KBM-7 (cell line): ENCODE data around the gene FOXI3.

Source experiments
- DNase-seq: peaks from one replicate; pipeline ENCODE4 v3.0.0-alpha.2; 2015
- in situ Hi-C: fragments of 300-500 bp; cut with MboI; formaldehyde crosslinking; loops from 2 replicates; pipeline ENCODE4 v1.14.3; 2020; ENCODE audit warnings: low sequenced_read_pairs, low pct_unique_long_range_greater_than_20kb, mixed read lengths

Gene FOXI3

DNA sequence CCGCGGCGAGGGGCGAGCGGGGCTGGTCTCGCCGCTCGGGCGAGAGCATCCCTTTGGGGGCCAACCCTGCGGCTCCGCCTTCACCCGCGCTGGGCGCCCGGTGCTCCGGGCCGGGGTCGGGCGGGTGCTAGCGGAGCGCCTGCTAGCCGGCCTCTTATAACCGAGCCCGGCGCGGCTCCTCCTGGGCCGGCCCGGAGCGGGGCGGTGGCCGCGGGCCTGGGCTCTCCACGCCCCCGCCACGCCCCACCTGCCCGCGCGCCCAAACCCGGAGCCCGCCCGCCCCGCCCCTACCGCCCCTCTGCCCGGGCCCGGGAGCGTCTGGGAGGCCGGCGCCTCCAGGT lies at the start of gene FOXI3:
FOXI3 (minus strand) TSS at position 129 of the 341 bp plus-strand sequence. CDS start 158 bp downstream, outside the sequence.
- in situ Hi-C loops: no loop called here
- no peak for DNase-seq

DNA sequence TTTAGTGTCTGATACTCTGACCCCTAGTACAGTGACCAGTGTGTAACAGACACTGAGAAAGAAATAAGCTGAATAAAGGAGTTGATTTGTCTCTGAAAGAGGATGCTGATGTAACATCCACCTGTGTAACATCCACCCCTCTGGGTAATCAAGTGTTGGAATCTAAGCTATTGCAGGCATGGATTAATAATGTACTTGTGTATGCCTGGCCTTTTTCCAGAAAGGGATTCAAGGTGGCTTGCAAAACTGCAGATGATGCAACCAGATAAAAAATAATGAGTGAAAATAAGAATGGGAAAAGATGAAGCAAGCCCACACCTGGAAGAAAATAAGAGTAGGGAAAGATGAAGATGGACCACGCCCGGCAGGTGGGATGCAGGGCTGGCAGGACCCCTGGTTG lies 48.2 kb upstream of the FOXI3 start:
- in situ Hi-C loops: no loop called here
- DNase-seq: no peak

DNA sequence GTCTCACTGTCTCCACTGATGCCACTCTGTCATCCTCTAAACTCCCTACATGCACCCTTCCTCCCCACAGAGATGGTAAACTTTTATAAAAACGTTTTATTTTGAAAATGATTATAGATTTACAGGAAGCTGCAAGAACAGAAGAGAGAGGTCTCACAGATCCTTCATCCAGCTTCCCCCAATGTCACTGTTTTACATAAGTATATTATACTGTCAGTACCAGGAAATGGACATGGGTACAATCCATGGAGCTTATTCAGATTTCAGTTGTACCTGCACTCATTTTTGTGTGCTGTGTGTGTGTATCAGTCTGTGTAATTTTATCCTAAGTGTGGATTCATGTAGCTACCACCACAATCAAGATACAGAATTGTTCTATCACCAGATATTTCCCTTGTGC lies 46.7 kb upstream of the FOXI3 start:
- no peak for DNase-seq
- in situ Hi-C loops: no loop called here

DNA sequence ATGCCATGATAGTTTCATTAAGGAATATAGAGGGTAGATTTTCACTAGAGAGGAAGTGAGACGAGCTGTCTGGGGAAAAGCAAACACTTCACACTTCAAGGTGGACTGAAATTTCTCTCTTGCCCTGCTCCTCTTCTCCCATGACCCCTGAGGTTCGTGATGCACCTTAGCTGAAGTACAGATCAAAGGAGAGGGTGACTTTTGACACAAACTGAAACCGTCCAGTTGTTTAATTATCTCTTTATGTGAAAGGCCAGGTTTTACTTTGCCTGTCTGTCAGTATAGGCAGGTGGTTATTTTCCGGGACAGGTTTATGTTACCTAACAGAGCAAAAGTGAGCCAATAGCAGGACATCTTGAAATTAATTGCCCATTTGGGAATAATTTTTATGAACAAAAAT lies 41.0 kb upstream of the FOXI3 start:
- no peak for DNase-seq

DNA sequence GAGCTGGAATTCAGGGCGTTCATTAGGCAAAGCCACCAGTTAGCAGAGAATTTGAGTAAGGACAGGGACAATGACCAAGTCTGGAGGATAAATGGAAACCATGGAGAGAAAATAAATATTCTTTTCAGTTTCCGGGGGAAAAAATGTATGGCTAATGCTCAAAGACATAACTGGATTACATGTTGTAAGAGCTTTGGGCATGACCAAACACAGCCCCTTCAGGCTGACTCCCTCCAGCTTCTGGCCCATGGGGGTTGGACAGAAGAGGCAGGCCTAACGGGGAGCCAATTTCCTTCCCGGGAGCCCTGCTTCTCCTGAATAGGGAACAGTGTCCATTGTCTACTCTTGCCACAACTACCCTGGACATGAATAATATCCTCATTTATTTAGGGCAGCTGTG lies 39.5 kb upstream of the FOXI3 start:
- DNase-seq: no peak
- in situ Hi-C loops: no loop called here

More for the DNA sequence above, 41.0 kb upstream of the FOXI3 start:
- in situ Hi-C loops: no loop called here

DNA sequence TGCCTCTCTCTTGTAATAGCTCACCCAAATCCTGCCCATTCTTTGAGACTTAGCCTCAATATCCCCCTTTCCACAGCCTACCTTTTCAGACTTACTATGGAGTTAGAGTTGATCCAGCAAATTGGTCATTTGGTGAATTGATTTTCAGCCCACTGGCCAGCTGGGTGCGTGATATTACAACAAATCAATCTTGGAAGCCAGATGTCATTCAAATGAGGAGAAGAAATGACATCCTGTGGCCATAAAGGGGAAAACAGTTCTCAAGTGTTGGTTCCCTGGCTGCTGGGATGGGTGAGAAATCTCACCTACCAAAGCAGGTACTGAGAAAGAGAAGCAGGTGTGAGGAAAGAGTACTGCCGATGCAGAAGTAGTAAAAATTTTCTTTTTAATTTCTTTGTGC lies 36.7 kb upstream of the FOXI3 start:
- in situ Hi-C loops: no loop called here
- no peak for DNase-seq

DNA sequence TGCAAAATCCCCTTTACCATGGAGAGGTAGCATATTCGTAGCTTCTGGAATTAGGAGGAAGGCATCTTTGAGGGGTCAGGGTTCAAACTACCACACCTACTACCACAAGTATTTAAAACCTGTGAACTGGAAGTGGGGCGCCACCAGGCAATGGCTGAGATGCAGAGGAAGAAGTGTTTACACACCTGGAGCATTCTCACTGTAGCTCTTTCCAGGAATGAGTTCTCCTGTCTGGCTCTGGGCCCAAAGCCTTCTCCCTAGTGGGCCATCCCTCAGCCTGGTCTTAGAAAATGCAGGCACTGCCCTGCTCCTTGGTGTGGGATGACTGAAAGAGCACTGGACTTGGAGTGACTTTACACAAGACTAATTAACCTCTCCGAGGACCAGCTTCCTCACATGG lies 30.7 kb upstream of the FOXI3 start:
- DNase-seq: no peak
- in situ Hi-C loops: no loop called here

DNA sequence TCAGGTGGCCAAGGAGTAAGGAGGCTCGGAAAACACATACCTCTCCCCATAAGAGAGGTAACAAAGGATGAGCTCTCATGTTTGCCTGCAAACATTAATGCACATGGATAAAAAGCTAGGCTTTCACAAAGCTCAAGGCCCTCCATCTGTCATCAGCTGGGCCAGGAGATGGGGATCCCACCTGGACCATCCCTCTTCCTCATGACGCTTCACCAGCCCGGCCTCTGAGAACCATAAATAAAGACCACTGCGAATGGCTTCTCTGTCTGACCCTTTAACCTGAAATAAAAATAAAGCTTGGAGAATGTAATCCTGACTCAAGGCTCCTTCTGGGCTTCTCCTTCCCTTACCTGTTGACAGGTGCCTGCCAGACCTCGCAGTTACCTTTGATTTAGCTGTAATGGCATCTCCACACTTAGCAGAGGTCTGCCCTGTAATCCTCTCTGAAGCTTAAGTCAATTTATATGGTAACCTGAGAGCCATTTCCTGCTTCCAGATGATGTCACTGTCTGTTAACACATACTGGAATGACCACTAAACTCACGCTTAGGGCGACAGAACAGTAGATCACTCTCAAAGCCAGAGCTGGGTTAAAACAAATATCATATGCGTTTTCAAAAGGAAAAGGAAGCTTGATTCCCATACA lies 29.3 kb upstream of the FOXI3 start:
- no peak for DNase-seq
- in situ Hi-C loops: no loop called here

DNA sequence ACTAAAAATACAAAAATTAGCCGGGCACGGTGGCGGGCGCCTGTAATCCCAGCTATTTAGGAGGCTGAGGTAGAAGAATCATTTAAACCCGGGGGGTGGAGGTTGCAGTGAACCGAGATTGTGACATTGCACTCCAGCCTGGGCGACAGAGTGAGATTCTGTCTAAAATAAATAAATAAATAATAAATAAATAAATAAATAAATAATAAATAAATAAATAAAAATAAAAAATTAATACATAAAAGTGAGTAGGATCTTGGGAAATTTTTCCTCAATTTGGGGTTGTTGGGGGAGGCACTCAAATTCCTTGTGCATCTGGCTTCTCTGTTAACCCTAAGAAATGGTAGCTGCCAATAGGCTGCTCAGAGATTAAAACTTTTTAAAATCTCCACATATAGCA lies 20.3 kb upstream of the FOXI3 start:
- in situ Hi-C loops: no loop called here
- no peak for DNase-seq

DNA sequence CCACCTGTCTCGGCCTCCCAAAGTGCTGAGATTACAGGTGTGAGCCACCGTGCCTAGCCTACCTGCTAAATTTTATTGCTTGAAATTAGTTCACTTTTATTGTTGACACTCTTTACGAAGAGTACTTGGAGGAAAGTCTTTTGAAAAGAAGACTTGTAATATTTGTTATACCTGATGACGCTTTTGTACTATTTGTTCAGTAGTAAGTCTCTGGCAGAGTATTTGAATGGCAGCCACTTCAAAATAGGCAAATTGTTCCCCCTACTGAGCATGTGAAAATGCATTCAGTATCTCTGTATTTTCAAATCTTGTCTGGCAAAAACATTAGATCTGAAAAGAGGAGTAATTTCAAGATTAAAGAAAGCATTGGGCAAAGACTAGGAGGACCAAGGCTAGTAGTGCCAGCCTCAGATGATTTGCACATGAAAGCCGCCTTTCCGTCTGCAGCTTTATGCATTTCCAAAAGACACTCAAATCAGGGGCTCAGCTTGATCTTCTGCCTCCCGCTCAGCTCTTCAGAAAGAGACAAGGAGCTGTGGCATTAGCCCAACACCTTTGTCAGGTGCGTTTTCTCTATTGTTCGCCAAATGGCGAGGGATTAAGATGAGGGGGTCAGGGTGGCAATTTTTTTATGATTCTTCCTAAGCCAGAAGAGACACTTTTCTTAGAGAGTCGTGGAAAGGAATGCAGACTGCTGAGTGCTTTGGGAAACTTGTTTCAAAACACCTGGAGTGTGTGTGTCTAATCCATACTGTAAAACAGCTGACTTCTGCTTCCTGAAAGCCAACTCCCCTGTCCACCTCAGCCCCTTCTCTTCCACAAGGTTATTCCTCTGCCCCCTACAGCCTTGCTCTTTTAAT lies 18.8 kb upstream of the FOXI3 start:
- DNase-seq: no peak
- in situ Hi-C loops: no loop called here

DNA sequence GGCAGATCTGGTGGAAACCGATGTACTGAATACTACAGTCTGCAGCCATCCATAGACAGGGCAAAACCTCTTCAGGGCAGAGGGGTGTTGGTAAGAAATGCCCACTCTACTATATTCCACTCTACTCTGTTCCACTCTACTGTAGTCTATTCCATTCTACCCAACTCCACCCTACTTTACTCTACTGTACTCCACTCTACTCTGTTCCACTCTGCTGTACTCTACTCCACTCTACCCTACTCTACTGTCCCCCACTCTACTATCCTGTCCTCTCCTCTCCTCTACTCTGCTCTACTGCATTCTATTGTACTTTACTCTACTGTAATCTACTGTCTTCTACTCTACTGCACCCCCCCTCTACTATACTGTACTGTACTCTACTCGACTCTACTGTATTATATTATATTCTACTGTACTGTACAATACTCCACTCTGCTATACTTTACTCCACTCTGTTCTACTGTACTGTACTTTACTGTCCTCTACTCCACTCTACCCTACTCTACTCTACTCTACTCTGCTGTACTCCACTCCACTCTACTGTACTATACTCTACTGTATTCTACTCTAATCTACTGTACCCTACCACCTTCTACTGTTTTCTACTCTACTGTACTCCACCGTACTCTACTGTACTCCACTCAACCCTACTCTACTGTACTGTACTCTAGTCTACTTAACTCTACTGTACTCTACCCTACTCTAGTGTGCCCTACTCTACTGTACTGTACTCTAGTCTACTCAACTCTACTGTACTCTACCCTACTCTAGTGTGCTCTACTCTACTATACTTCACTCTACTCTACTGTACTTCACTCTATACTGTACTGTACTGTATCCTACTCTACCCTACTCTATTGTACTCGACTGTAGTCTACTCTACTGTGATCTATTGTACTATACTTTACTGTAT lies 17.0 kb upstream of the FOXI3 start:
- no peak for DNase-seq
- in situ Hi-C loops: no loop called here

DNA sequence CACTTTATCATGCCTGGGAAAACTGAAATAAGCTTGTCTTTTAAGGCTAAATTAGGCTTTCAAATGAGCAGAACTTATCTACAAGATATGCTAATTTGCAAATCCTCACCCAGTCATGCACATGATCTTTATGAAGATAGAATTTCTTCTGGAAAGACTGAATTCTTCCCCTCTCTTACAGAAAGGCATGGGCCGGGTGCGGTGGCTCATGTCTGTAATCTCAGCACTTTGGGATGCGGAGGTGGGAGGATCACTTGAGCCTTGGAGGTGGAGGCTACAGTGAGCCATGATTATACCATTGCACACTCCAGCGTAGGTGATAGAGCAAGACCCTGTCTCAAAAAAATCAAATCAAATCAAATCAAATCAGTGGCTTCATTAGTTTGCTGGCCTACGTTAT lies 11.7 kb upstream of the FOXI3 start:
- in situ Hi-C loops: no loop called here
- DNase-seq: no peak

DNA sequence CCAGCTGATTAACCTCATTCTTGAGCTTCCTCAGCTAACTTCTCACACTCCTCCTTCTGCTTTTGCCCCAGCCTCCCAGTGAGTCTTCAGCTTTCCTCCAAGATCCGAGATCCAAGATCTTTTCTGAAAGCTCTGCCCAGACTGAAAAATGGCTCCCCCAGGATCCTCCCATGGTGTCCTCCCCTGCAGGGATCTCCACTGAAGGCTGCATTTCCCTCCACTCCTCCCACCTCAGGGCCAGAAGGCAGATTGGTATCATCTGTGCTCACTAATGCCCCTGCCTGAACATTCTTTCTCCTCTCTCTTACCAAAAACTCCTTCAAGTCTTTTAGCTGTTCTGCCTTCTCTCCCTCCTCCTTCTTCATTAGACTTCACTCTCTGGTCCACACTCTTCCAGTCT lies 6.1 kb upstream of the FOXI3 start:
- in situ Hi-C loops: no loop called here
- DNase-seq: no peak

DNA sequence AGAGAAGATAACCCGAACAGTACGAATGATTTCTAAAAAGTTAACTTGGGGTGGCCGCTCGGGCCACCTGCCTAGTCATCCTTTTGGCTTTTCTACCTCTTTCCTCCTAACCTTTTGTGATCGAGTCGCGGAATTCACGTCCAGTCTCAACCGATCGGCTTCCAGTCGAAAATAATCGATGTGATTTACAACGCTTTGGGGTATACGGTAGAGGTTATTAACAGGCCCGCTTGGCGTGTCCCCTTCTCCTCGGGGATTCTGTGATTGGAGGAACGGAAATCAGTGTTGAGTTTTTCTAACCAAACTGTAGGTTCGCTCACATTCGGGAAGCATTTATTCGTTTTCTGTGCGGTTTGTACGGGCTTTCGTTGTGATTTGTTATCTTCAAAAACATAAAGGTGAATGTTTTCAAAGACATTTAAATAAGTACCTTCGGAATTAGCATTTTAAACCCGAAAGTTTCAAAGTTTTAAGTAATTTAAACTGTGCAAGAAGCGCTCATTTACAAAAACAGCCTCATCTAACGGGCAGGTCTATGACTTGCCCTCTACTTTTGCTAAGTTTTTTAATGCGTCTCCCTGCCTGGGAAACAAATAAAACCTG lies 588 bp upstream of the FOXI3 start:
- DNase-seq: peak; percentile 14
- in situ Hi-C loops: no loop called here

DNA sequence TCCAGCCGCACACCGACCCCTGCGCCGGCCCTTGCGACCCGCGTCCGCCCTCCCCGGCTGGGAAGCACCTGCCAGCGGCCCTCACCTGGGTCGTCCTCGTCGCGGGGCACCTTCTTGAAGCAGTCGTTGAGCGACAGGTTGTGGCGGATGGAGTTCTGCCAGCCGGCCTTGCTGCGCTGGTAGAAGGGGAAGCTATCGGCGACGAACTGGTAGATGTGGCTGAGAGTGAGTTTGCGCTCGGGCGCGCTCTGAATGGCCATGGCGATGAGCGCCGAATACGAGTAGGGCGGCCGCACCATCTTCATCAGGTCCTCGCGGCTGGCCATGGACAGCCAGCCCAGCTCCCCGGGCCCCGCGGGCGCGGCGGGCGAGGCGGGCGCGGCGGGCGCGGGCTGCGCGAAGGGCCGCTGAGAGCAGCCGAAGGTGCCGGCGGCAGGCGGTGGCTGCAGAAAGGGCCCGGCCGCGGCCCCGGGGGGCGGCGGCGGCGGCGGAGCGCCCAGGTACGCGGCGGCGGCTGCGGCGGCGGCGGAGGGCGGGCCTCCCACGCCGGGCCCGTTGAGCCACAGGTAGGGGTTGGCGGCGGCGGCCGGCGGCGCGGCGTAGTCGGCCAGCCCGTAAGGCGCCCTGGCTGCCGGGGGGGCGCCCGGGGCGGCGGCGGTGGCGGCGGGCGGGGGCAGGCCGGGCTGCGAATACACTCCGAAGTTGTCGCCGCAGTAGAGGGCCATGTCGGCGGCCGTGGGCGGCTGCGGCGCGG lies 505 bp downstream of the FOXI3 start:
- in situ Hi-C loops: no loop called here

DNA sequence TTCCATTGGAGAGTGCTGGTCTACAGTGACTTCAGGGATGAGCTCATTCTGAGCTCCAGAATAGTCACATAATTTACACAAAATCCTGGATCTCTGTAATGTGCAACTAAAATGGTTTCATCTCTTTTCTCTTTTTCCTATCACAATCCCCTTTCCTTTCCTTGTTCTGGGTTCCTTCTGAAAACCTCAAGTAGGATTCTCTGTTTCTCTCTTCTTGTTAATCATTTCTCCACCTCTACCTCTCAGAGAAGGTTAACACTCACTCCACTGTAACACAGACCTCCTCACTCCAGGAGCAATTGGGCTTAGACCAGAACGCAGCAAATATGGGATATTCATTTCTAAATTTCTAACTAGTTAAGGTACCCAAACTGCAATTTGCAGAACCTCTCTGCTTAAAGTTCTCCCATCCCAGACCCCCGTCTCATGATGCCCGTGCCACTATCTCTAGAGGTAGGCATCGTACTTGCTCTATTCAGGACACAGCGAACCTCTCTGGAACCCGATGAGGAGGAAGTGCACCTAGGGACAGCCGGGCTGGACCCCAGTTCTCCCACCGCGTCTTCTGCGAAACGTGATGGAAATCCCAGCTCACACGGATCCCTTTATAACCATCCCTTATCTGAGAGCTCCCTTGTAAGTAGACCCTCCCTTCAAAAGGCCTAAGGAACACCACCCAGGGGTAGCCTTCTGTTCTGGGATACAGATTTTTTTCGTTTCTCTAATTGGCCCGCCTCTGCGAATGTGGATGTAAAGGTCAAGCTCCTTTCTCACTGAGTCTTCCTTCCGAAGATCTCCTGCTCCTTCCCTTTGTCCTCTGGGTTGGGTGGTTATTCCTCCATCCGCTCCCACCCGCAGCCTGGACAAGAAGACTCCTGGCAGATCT lies 1.3 kb downstream of the FOXI3 start:
- in situ Hi-C loops: no loop called here
- no peak for DNase-seq

More for the DNA sequence above, 505 bp downstream of the FOXI3 start:
- peak; percentile 9 for DNase-seq

DNA sequence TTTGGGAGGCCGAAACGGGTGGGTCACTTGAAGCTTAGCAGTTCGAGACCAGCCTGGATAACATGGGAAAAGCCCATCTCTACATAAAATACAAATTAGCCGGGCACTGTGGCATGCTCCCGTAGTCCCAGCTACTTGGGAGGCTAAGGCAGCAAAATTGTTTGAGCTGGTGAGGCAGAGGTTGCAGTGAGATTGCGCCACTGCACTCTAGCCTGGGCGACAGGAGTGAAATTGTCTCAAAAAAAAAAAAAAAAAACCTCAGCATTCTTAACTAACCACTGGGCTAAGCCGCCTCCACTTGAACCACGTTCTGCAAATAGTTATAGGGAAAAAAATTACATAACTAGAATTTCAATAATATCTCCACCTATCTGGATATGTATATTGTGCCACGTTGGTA lies 2.3 kb downstream of the FOXI3 start:
- in situ Hi-C loops: no loop called here
- no peak for DNase-seq

DNA sequence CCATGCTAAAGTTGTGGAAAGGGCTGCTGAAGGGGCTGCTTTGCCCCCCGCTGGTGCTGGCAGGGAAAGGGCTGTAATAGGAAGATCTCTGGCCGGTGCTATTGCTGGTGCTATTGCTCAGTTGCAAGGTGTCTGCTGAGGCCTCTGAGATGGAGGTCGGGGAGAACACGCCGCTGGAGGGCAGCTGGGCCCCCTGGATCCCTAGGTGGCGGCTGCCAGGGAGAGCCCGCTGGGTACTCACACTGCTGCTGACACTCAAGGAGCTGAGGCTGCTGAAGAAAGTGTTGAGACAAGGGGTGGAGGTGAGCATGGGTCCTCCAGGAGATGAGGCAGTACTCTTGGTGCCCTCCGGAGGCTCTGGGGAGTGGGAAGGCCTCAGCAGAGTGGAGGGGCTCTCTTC lies 4.2 kb downstream of the FOXI3 start:
- DNase-seq: no peak

More for the DNA sequence above, 4.2 kb downstream of the FOXI3 start:
- in situ Hi-C loops: no loop called here
